GM18498 (cell line): Measurements from ENCODE around the gene BCLAF3.

ENCODE experiments used
- ATAC-seq: cut with Tn5 transposase; IDR thresholded peaks from one replicate; pipeline ENCODE4 v1.9.1; 2021; ENCODE audit warnings: mild to moderate bottlenecking, moderate library complexity; ENCODE audit not compliant: unreplicated experiment

Gene BCLAF3

DNA sequence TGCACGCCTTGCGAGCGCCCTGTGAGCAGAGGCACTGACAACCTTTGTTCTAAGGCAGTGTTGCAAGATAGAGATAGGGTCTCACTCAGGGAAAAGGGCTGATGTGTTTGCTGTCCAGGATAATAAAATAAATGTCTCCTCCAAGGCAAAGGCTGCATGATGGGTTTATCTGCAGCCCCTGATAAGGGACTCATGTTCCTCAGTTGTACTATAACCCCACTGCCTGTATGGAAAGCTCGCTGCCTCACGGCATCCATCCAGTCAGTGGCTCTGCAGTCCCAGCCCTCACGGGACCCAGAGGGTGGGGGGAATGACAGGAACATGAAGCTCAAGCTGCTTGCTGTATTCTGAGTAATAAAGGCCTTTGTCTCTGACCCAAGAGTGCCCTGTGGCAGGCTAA lies 22.6 kb downstream of the BCLAF3 start:
- ATAC-seq, result no peak

- ATAC-seq, result no peak
Observed at GRCh38 chrX:19966056-19966455, 24.8 kb downstream of the BCLAF3 start.

DNA sequence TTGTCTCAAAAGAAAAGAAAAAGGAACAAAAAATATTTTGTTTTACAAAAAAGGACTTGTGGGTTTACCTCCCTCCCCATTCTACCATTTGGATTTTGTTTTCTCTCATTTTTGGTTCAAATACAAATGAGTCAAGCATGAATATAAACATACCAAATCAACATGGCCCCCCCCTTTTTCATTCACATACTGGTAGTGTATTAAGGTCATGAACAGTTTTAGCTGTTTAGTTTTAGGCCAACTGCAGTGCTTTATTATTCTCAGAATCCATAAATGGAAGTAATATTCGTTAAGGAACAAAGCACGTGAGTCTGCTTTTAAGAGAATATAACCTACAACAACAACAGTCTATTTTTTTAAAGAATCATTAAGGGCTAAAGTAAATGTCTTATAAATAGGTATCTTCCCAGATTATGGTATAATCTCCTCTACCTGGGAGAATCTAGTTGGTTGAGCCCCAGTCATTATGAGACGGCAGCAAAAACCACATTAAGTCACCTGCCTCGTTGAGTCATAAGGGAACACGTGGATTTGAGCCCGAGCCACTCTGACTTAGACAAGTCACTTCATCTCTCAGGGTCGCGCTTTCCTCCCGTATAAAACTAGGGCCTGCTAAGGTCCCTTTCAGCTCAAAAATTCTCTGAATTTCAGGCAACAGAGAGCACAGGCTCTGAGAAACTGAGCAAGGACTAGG lies 26.7 kb downstream of the BCLAF3 start:
- no peak for ATAC-seq

DNA sequence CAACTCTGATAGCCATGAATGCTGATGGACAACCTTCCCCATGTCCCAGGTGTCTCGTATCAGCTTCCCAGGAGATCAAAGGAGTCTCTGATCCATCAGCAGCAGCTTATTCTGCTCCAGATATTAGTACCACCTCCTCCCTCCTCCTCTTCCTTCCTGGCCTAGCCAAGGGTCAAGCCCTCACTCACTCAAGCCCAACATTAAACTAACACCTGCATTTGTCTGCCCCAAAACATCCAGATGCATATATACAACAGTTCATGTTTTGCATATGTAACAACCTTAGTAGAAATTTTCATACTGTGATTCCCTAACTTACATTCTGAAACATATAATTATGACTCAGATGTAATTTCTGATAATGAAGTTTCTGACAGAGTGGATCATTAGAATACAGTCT lies 29.9 kb downstream of the BCLAF3 start:
- no peak for ATAC-seq

GRCh38 chrX:19958552-19959486 lies 32.0 kb downstream of the BCLAF3 start:
- no peak for ATAC-seq

GRCh38 chrX:19956923-19957322 lies 33.9 kb downstream of the BCLAF3 start:
- no peak for ATAC-seq

DNA sequence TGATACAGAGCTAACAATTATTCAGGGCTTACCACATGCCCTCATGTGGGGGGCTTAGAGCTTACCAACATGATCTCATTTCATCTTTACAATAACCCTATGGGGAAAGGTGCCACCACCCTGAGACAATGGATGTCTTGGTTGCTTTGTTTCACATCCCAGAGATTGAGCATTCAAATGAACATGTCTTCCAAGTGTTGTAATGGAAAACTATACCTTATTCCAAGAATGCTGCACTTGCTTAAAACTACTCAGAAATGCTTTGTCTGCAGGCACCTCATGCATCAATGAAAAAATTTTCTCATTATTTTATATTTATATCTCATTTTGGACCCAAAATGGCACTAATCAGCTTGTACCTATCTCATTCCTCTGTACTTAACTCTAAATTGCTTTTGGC lies 34.6 kb downstream of the BCLAF3 start:
- no peak for ATAC-seq

DNA sequence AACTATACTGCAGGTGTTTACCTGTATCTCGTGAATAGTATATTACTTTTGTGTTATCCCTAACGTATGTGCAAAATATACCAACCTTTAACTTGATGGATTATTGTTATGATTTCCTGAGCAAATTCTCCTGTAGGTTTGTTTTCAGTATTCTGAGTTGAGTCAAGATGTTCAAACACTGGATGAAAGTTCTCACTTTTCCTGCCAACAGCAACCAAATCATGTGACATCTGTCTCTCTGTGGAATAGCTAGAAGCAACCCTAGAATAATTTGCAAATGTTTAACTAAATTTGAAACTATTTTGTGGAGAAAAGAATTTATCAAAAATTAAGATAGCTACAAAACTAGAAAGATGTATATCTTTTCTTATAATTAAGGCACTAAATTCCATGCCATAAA lies 35.6 kb downstream of the BCLAF3 start:
- no peak for ATAC-seq

- ATAC-seq, result no peak
Observed at GRCh38 chrX:19954335-19955096, 36.3 kb downstream of the BCLAF3 start.

DNA sequence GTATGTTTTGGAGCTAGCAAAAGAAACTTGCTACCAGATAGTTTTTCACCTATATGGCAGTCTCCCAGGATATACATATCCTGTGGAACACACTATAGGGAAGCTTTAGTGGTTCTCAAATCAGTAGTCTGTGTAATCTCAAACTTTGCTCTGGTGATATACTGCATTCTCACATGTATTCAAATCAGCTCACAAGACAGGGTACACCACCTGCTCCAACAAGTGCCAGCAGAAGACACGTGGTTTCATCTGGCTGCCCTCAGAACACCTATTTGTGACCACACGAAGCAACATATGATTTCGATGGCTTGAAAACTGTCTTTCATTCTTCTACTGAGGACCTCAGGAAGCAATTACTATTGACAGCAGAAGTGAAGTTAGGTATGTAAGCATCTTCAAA lies 37.7 kb downstream of the BCLAF3 start:
- no peak for ATAC-seq

- ATAC-seq, result no peak
Observed at GRCh38 chrX:19949340-19949739, 41.5 kb downstream of the BCLAF3 start.

DNA sequence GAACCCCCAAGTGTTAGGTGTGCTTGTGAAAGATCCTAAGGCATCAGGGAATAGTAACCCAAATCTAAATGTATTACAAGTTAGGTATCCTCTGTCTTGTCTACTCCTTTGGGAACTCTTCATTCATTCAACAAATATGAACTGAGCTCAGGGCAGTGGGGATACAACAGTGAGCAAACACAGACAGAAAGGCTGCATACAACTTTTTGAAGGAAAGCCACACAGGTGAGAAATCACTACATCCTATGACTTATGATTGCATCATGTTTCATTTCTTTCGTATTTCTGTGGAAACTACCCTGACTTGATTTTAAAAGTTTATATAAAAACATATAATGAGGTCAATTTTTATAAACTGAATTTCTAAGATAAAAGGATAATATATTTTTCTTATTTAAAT lies 43.2 kb downstream of the BCLAF3 start:
- no peak for ATAC-seq
